Neuronal stem cell (in vitro differentiated cells): ENCODE data around the gene MARCKSL1.

Source experiments
- DNase-seq: peaks from one replicate; pipeline ENCODE4 v3.0.0-alpha.2; 2013; ENCODE audit warnings: low spot score
- H2AFZ ChIP-seq: one replicate; pipeline ENCODE4 v1.6.1; 2013; ENCODE audit warnings: mild to moderate bottlenecking, low read length, inconsistent platforms
- H2AK5ac ChIP-seq: 2 replicates; pipeline ENCODE4 v1.6.1; 2013; ENCODE audit warnings: low read depth, mild to moderate bottlenecking, inconsistent platforms, low read length, moderate library complexity, mixed read lengths
- H2BK120ac ChIP-seq: 2 replicates; pipeline ENCODE4 v1.6.1; 2013; ENCODE audit warnings: low read depth, mild to moderate bottlenecking, inconsistent platforms, low read length, moderate library complexity, mixed read lengths
- H2BK12ac ChIP-seq: one replicate; pipeline ENCODE4 v1.6.1; 2013; ENCODE audit warnings: low read length, inconsistent platforms
- H2BK15ac ChIP-seq: 2 replicates; pipeline ENCODE4 v1.6.1; 2013; ENCODE audit warnings: mild to moderate bottlenecking, low read length, inconsistent platforms, mixed read lengths
- H2BK5ac ChIP-seq: one replicate; pipeline ENCODE4 v1.6.1; 2013; ENCODE audit warnings: inconsistent platforms, mild to moderate bottlenecking, low read length, moderate library complexity
- H3K14ac ChIP-seq: one replicate; pipeline ENCODE4 v1.6.1; 2013; ENCODE audit warnings: low read length, inconsistent platforms
- H3K18ac ChIP-seq: 2 replicates; pipeline ENCODE4 v1.6.1; 2013; ENCODE audit warnings: low read length, inconsistent platforms
- H3K23ac ChIP-seq: 2 replicates; pipeline ENCODE4 v1.6.1; 2013; ENCODE audit warnings: low read depth, mild to moderate bottlenecking, mixed read lengths, low read length, inconsistent platforms; ENCODE audit not compliant: poor library complexity
- H3K27ac ChIP-seq: replicated peaks from 3 replicates; pipeline ENCODE4 v1.5.1; 2013; ENCODE audit warnings: low read length, inconsistent platforms
- H3K27me3 ChIP-seq, 3 experiments: 2 replicates each; pipeline ENCODE4 v1.6.1; 2013; ENCODE audit warnings: low read length in 3 of 3, mild to moderate bottlenecking in 2 of 3, inconsistent platforms in 1 of 3, low read depth in 1 of 3, mixed read lengths in 1 of 3, moderate library complexity in 1 of 3; ENCODE audit not compliant: control insufficient read depth in 3 of 3, insufficient read depth in 3 of 3
- H3K36me3 ChIP-seq, 2 donors: replicated peaks in 1 of 2; 2 replicates each; pipeline ENCODE4 v1.6.1; 2013; ENCODE audit warnings: low read length in 2 of 2; ENCODE audit not compliant: control insufficient read depth in 2 of 2, insufficient read depth in 2 of 2
- H3K4ac ChIP-seq: 2 replicates; pipeline ENCODE4 v1.6.1; 2013; ENCODE audit warnings: inconsistent platforms, mild to moderate bottlenecking, low read length, moderate library complexity
- H3K4me1 ChIP-seq, 2 donors: 1 replicate in 1 of 2; 2 replicates in 1 of 2; pipeline ENCODE4 v1.6.1; 2013; ENCODE audit warnings: low read length in 2 of 2, low read depth in 1 of 2; ENCODE audit not compliant: control insufficient read depth in 2 of 2, insufficient read depth in 1 of 2
- H3K4me2 ChIP-seq: one replicate; pipeline ENCODE4 v1.6.1; 2013; ENCODE audit warnings: mild to moderate bottlenecking, low read length, inconsistent platforms; ENCODE audit not compliant: insufficient read depth, poor library complexity, severe bottlenecking
- H3K4me3 ChIP-seq, 2 donors: 2 replicates each; pipeline ENCODE4 v1.5.1; 2013; ENCODE audit warnings: low read length in 2 of 2, mild to moderate bottlenecking in 2 of 2, inconsistent platforms in 1 of 2, moderate library complexity in 1 of 2
- H3K79me1 ChIP-seq: one replicate; pipeline ENCODE4 v1.6.1; 2013; ENCODE audit warnings: low read depth, mild to moderate bottlenecking, inconsistent platforms, low read length, moderate library complexity
- H3K9ac ChIP-seq: one replicate; pipeline ENCODE4 v1.6.1; 2013; ENCODE audit warnings: mild to moderate bottlenecking, low read depth, low read length, inconsistent platforms; ENCODE audit not compliant: poor library complexity
- H3K9me3 ChIP-seq, 2 donors: replicated peaks in 1 of 2; 2 replicates each; pipeline versions ENCODE3 to v1.6.1; 2013; ENCODE audit warnings: low read length in 2 of 2, mild to moderate bottlenecking in 2 of 2, inconsistent platforms in 1 of 2, low read depth in 1 of 2, mixed read lengths in 1 of 2, moderate library complexity in 1 of 2; ENCODE audit not compliant: control insufficient read depth in 2 of 2, insufficient read depth in 1 of 2
- H4K8ac ChIP-seq: one replicate; pipeline ENCODE4 v1.6.1; 2013; ENCODE audit warnings: low read depth, mild to moderate bottlenecking, inconsistent platforms, low read length, moderate library complexity
- H4K91ac ChIP-seq: one replicate; pipeline ENCODE4 v1.6.1; 2013; ENCODE audit warnings: low read length, low read depth, mild to moderate bottlenecking, inconsistent platforms; ENCODE audit not compliant: poor library complexity
- WGBS, 2 donors: extraction: QIAGEN DNeasy Blood & Tissue Kit; methylation state at CpG; one replicate each; pipeline ENCODE4 v1.1.7; 2013; ENCODE audit warnings: missing lambda C conversion rate in 2 of 2, mixed read lengths in 1 of 2; ENCODE audit not compliant: insufficient read length in 2 of 2, insufficient replicate concordance in 1 of 2; ENCODE audit errors: extremely low coverage in 2 of 2; 5-methylcytosine and 5-hydroxymethylcytosine counted together

The MARCKSL1 gene

DNA sequence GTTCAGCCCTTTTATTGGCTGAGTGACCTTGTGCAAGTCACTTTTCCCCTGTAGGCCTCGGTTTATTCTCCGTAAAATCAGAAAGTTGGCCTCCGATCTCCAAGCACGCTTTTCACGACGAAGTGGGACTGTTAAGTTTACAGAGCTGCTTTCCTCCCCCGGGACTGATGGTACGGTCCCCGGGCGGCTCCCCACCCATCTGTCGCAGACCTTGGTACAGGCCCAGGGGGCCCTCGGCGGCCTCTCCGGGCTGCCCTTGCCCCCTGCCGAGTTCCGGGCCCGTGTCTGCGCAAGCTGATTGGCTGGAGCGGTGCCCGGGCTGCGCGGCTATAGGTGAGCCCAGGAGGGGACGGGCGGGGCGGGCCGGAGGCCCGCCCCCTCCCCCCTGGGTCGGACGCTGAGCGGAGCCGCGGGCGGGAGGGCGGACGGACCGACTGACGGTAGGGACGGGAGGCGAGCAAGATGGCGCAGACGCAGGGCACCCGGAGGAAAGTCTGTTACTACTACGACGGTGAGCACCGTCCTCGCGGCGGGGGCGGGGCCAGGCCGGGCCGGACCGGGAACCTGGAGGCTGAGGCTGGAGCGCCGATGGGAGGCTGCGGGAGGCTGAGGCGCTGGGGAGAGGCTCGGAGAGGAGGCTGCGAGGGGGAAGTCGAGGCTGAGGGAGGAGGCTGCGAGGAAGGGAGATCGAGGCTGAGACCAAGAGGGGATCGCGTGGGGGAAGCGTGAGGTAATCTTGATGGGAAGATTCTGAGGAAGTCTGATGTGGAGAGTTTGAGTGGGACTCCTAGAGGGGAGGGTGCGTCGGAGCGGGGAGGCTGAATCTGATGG lies 44.1 kb downstream of the MARCKSL1 start, which contains the start of gene HDAC1:
HDAC1 (plus strand) TSS at position 376 of the 831 bp plus-strand sequence; CDS start at position 463, 87 bp downstream.
- Histone ChIP-seq H3K4me3 (peak within 1 kb of the TSS; percentile 90 to 94), H2BK12ac (peak within 1 kb of the TSS; percentile 16), H3K4ac (no peak within 1 kb of the TSS), H3K36me3 (peaks cover 2 to 26% of the 10 kb centered on the region in 2 donors), H3K79me1 (peaks cover 7% of the 10 kb centered on the region), H3K27ac (peak within 1 kb of the TSS; percentile 37), H3K27me3 (no peaks in the 10 kb centered on the region), H3K14ac (peak within 1 kb of the TSS; percentile 79), H2AK5ac (peak within 1 kb of the TSS; percentile 21), H3K9me3 (no peaks in the 10 kb centered on the region), H2BK120ac (no peak within 1 kb of the TSS), H4K91ac (peak within 1 kb of the TSS; percentile 45), H2BK5ac (peak within 1 kb of the TSS; percentile 67), H3K4me1 (peaks cover 0 to 2% of the 10 kb centered on the region in 2 donors), H3K4me2 (peak within 1 kb of the TSS; percentile 67), H3K9ac (peak within 1 kb of the TSS; percentile 93), H2AFZ (peak within 1 kb of the TSS; percentile 95), H3K18ac (peak within 1 kb of the TSS; percentile 99), H4K8ac (peak within 1 kb of the TSS; percentile 83), H3K23ac (peak within 1 kb of the TSS; percentile 92), H2BK15ac (peak within 1 kb of the TSS; percentile 78)
- DNase-seq, result peak; percentile 84
- no CpG with 5 or more reads among the region's 67 CpGs for WGBS, 2 donors

DNA sequence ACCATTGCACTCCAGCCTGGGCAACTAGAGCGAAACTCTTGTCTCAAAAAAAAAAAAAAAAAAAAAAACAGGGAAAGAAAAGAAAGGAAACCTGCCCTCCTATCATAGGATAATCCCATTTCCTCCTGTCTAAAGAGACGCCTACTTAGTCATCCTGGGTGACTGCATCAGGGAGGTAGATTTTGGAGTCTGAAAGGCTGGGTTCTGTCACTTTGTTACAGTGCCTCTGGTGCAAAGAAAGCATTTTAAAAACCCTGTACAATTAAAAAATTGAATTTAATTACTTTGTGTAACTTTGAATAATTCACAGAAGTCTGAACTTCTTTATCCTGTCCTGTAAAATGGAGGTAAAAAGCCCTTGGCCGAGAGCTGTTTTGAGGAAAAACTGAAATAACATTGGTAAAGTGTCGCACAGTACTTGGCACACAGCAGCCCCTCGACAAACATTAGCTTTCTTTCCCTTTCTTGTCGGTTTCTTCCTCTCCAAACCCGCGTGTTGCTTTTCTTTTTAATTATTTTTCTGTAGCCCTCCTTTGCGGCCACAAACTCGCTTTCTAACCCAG lies 44.8 kb downstream of the MARCKSL1 start:
- no peak overlapping the region for H4K91ac ChIP-seq
- DNase-seq, result no peak
- no peak overlapping the region for H2AK5ac ChIP-seq
- no peak overlapping the region for H4K8ac ChIP-seq
- H3K27me3 ChIP-seq, result no peaks in the 10 kb centered on the region
- no peak overlapping the region for H3K14ac ChIP-seq
- no peak overlapping the region for H2BK15ac ChIP-seq
- H3K9me3 ChIP-seq, result no peaks in the 10 kb centered on the region
- no peak overlapping the region for H3K23ac ChIP-seq
- no peak overlapping the region for H3K27ac ChIP-seq
- H3K18ac ChIP-seq, result no peak overlapping the region
- peaks cover 7% of the 10 kb centered on the region for H3K79me1 ChIP-seq
- no peak overlapping the region for H2BK12ac ChIP-seq
- H3K4me1 ChIP-seq, result peaks cover 0 to 2% of the 10 kb centered on the region in 2 donors
- H2BK5ac ChIP-seq, result no peak overlapping the region
- H3K9ac ChIP-seq, result no peak overlapping the region
- H3K4me2 ChIP-seq, result no peak overlapping the region
- WGBS, 2 donors, result no CpG with 5 or more reads among the region's 10 CpGs
- no peak overlapping the region for H2BK120ac ChIP-seq
- H2AFZ ChIP-seq, result peak overlapping the region; percentile 95
- peaks cover 2 to 19% of the 10 kb centered on the region in 2 donors for H3K36me3 ChIP-seq
- H3K4ac ChIP-seq, result no peak overlapping the region
- peak overlapping the region in 1 of 2 donors; percentile 90 for H3K4me3 ChIP-seq

- DNase-seq, result no peak
- Histone ChIP-seq H3K4me1 (peaks cover 0 to 2% of the 10 kb centered on the region in 2 donors), H3K27ac (no peak overlapping the region), H4K91ac (no peak overlapping the region), H3K27me3 (no peaks in the 10 kb centered on the region), H2BK5ac (no peak overlapping the region), H2AFZ (no peak overlapping the region), H2AK5ac (no peak overlapping the region), H3K4me3 (no peak overlapping the region), H3K36me3 (peaks cover 0 to 4% of the 10 kb centered on the region in 2 donors), H3K14ac (no peak overlapping the region), H3K9ac (no peak overlapping the region), H2BK12ac (no peak overlapping the region), H2BK120ac (no peak overlapping the region), H4K8ac (no peak overlapping the region), H2BK15ac (no peak overlapping the region), H3K79me1 (peaks cover 5% of the 10 kb centered on the region), H3K4ac (no peak overlapping the region), H3K23ac (no peak overlapping the region), H3K4me2 (no peak overlapping the region), H3K9me3 (no peaks in the 10 kb centered on the region), H3K18ac (no peak overlapping the region)
- WGBS, 2 donors, result no CpG with 5 or more reads among the region's 7 CpGs
These were observed 46.8 kb downstream of the MARCKSL1 start for GRCh38 chr1:32289256-32289655.

GRCh38 chr1:32286763-32287162 lies 49.3 kb downstream of the MARCKSL1 start:
- Histone ChIP-seq H3K14ac (no peak overlapping the region), H3K9ac (no peak overlapping the region), H2AK5ac (no peak overlapping the region), H3K79me1 (no peaks in the 10 kb centered on the region), H3K4me2 (no peak overlapping the region), H3K4ac (no peak overlapping the region), H2BK5ac (no peak overlapping the region), H3K23ac (no peak overlapping the region), H3K27ac (no peak overlapping the region), H2BK15ac (no peak overlapping the region), H3K27me3 (no peaks in the 10 kb centered on the region), H4K91ac (no peak overlapping the region), H3K36me3 (no peaks in the 10 kb centered on the region), H4K8ac (no peak overlapping the region), H3K18ac (no peak overlapping the region), H3K4me1 (no peaks in the 10 kb centered on the region), H2AFZ (peak overlapping the region; percentile 36), H3K4me3 (no peak overlapping the region), H3K9me3 (no peaks in the 10 kb centered on the region), H2BK12ac (no peak overlapping the region), H2BK120ac (no peak overlapping the region)
- no CpG with 5 or more reads among the region's 4 CpGs for WGBS, 2 donors
- no peak for DNase-seq
